Airway epithelial cell (primary cell): ENCODE data around the gene OR1D5. TPM values are rescaled to one million over a fixed set of nuclear protein-coding genes. Genes with fewer than 3 reads are reported as not detected.

Experiments used
- total RNA-seq: library from RNA; depleted of rRNA; stranded (reverse); fragments of >200 nt; gene quantifications from 2 replicates; pipeline ENCODE4 v1.2.3, GENCODE V29; 2015

Gene OR1D5, protein sequence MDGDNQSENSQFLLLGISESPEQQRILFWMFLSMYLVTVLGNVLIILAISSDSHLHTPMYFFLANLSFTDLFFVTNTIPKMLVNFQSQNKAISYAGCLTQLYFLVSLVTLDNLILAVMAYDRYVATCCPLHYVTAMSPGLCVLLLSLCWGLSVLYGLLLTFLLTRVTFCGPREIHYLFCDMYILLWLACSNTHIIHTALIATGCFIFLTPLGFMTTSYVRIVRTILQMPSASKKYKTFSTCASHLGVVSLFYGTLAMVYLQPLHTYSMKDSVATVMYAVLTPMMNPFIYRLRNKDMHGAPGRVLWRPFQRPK
- not detected in 2 replicates for total RNA-seq

DNA sequence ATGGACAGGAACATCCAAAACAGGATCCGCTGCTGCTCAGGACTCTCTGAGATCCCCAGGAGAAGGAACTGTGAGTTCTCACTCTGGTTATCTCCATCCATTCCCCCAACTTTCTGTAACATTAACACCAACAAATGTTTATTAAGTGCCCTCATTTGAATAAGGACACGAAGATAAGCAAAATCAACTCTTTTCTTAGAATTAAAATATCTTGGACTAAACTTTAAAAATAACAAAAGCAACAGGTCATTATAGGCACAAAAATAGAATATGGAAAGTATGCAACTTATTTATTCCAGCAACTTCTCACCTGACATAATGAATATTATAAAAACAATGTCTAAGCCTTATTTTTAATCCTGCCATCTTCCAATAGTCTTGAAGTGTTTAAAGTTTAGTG, at the start of gene OR1D5:
Gene OR1D5 (minus strand): TSS at position 101 of the 400 bp plus-strand sequence. CDS start 0 bp downstream, at position 101.

DNA sequence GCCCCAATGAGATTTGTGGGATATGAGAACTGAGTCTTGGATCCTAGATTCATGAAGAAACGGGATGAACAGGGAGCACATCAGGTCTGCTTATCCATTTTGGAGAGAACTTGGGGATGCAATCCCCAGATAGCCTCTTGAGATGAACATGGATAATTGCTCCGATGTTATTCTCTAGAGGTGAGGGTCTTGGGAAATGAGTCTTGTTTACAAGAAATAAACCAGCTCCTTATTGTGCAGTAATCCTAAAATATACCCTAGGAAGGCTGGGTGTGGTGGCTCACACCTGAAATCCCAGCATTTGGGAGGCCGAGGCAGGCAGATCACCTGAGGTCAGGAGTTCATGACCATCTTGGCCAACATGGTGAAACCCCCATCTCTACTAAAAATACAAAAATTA, 40.9 kb upstream of the OR1D5 start, which contains the start of gene OR1D2:
Gene OR1D2 (minus strand): TSS at position 101 of the 400 bp plus-strand sequence. CDS start 11,426 bp downstream, outside the sequence.

Other genes starting within 250 kb of the OR1D5 start
- gene OR1D2, start 40.8 kb upstream of the OR1D5 start, total RNA-seq = not detected in 2 replicates
- gene OR1G1, start 63.9 kb upstream of the OR1D5 start, total RNA-seq = not detected in 2 replicates
- gene OR1A2, start 133.9 kb upstream of the OR1D5 start, total RNA-seq = not detected in 2 replicates
- gene OR1A1, start 144.1 kb upstream of the OR1D5 start, total RNA-seq = not detected in 2 replicates
- not detected in 2 replicates for gene OR3A1, start 234.8 kb upstream of the OR1D5 start, total RNA-seq